Ectodermal cell (in vitro differentiated cells): ENCODE results near the gene TRPM2.
"Not testable (repeated sequence)": the region's sequence is repeated elsewhere in the genome, so short reads cannot be mapped to it uniquely, and the experiment has no call there.

Experiments
- H3K27ac ChIP-seq: 2 replicates; pipeline ENCODE4 v1.7.0; 2013; ENCODE audit warnings: mild to moderate bottlenecking, low read depth, low read length; ENCODE audit not compliant: insufficient read depth, poor library complexity, severe bottlenecking
- H3K27me3 ChIP-seq: 2 replicates; pipeline ENCODE4 v1.7.0; 2013; ENCODE audit warnings: mild to moderate bottlenecking, low read length; ENCODE audit not compliant: insufficient read depth, control insufficient read depth, poor library complexity, severe bottlenecking
- H3K36me3 ChIP-seq: one replicate; pipeline ENCODE4 v1.7.0; 2013; ENCODE audit warnings: low read length; ENCODE audit not compliant: control insufficient read depth, insufficient read depth
- H3K4me1 ChIP-seq: one replicate; pipeline ENCODE4 v1.7.0; 2013; ENCODE audit warnings: low read length; ENCODE audit not compliant: control insufficient read depth, insufficient read depth
- H3K4me3 ChIP-seq: 2 replicates; pipeline ENCODE4 v1.7.0; 2013; ENCODE audit warnings: low read depth, low read length, control low read depth; ENCODE audit not compliant: insufficient read depth
- H3K9me3 ChIP-seq: 2 replicates; pipeline ENCODE4 v1.7.0; 2013; ENCODE audit warnings: mild to moderate bottlenecking, low read length, moderate library complexity; ENCODE audit not compliant: control insufficient read depth
- WGBS, 2 experiments: methylation state at CpG; one replicate each; pipeline ENCODE4 v1.1.7; 2013; ENCODE audit warnings: missing lambda C conversion rate in 2 of 2; 5-methylcytosine and 5-hydroxymethylcytosine counted together

The TRPM2 gene

DNA sequence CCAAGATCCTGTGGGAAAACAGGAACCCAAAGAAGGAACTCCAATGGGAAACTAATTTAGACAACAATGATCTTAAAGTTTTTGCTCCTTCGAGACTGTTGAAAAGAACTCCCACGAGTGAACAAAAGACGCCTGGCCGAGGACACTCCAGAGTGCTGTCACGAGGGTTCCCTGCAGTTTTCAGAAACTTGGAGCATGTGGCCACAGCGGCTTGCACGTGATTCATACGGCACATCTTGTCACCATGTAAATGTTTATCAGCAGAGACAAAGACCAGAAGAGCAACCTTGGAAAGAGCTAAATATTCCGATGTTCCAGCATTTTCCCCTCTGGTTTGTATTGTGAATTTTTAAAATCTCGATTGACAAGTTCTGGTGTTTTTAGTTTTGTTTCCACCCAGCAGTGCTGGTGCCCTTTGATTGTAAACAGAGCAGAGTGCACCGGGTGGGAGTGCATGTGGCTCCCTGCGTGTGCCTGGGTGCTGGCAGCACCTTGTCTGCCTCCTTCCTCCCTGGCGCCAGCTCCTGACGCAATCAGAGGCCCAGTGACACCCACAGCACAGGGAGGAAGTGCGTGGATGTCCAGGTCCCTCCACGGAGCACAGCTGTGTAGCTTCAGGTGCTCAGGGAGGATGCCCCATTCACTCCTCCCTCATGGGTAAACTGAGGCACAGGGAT lies 124.8 kb downstream of the TRPM2 start:
- H3K27ac ChIP-seq = no peak overlapping the region
- H3K9me3 ChIP-seq = no peaks in the 10 kb centered on the region
- H3K4me3 ChIP-seq = no peak overlapping the region
- no peaks in the 10 kb centered on the region for H3K4me1 ChIP-seq
- WGBS, 2 experiments = 92% methylated on average over 16 of the region's 16 CpGs
- H3K27me3 ChIP-seq = no peaks in the 10 kb centered on the region
- H3K36me3 ChIP-seq = no peaks in the 10 kb centered on the region

DNA sequence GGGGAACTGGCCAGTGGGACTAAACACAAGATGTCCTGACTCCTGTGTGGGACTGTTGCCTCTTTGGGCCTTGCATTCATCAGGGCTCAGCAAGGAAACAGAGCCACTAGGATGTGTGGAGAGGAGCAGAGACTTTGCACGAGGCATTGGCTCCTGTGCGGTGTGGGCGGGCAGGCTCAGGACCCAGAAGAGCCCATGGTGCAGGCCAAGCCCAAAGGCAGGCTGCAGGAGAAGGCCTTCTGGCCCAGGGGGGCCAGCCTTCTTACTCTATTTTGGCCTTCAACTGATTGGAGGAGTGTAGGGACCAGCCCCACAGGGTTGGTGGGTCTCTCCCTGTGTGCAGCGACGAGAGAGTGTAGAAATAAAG lies 125.4 kb downstream of the TRPM2 start:
- 95 to 96% methylated on average over 5 of the region's 5 CpGs for WGBS, 2 experiments
- no peak overlapping the region for H3K4me3 ChIP-seq

GRCh38 chr21:44479556-44480199 lies 126.3 kb downstream of the TRPM2 start:
- not testable (repeated sequence) for H3K27ac ChIP-seq, H3K4me3 ChIP-seq, H3K9me3 ChIP-seq, H3K27me3 ChIP-seq, H3K4me1 ChIP-seq, H3K36me3 ChIP-seq
- WGBS, 2 experiments = 49 to 51% methylated on average over 20 of the region's 21 CpGs

More for the DNA sequence above, 125.4 kb downstream of the TRPM2 start:
- no peaks in the 10 kb centered on the region for H3K9me3 ChIP-seq
- H3K36me3 ChIP-seq = no peaks in the 10 kb centered on the region
- no peaks in the 10 kb centered on the region for H3K27me3 ChIP-seq
- H3K27ac ChIP-seq = no peak overlapping the region
- no peaks in the 10 kb centered on the region for H3K4me1 ChIP-seq

- Histone ChIP-seq H3K36me3 (no peaks in the 10 kb centered on the region), H3K4me1 (no peaks in the 10 kb centered on the region), H3K4me3 (no peak overlapping the region), H3K27ac (no peak overlapping the region), H3K9me3 (no peaks in the 10 kb centered on the region), H3K27me3 (no peaks in the 10 kb centered on the region)
- 91 to 93% methylated on average over 16 of the region's 16 CpGs for WGBS, 2 experiments
These were observed 127.0 kb downstream of the TRPM2 start for GRCh38 chr21:44480200-44481053.

- WGBS, 2 experiments = 86 to 87% methylated on average over 14 of the region's 14 CpGs
- H3K4me1 ChIP-seq = no peaks in the 10 kb centered on the region
- H3K9me3 ChIP-seq = no peaks in the 10 kb centered on the region
- no peaks in the 10 kb centered on the region for H3K36me3 ChIP-seq
- H3K4me3 ChIP-seq = no peak overlapping the region
- no peaks in the 10 kb centered on the region for H3K27me3 ChIP-seq
- H3K27ac ChIP-seq = no peak overlapping the region
These were observed 129.3 kb downstream of the TRPM2 start for GRCh38 chr21:44482581-44483287.

- no peaks in the 10 kb centered on the region for H3K27me3 ChIP-seq
- no peak overlapping the region for H3K4me3 ChIP-seq
- no peaks in the 10 kb centered on the region for H3K4me1 ChIP-seq
- no peak overlapping the region for H3K27ac ChIP-seq
- no peaks in the 10 kb centered on the region for H3K36me3 ChIP-seq
- WGBS, 2 experiments = 92 to 93% methylated on average over 28 of the region's 28 CpGs
- H3K9me3 ChIP-seq = no peaks in the 10 kb centered on the region
These were observed 130.1 kb downstream of the TRPM2 start for GRCh38 chr21:44483288-44484237.

GRCh38 chr21:44484498-44485253 lies 131.3 kb downstream of the TRPM2 start:
- no peak overlapping the region for H3K27ac ChIP-seq
- no peak overlapping the region for H3K4me3 ChIP-seq
- H3K36me3 ChIP-seq = no peaks in the 10 kb centered on the region
- no peaks in the 10 kb centered on the region for H3K27me3 ChIP-seq
- 95 to 96% methylated on average over 43 of the region's 43 CpGs for WGBS, 2 experiments
- H3K4me1 ChIP-seq = no peaks in the 10 kb centered on the region
- H3K9me3 ChIP-seq = no peaks in the 10 kb centered on the region

DNA sequence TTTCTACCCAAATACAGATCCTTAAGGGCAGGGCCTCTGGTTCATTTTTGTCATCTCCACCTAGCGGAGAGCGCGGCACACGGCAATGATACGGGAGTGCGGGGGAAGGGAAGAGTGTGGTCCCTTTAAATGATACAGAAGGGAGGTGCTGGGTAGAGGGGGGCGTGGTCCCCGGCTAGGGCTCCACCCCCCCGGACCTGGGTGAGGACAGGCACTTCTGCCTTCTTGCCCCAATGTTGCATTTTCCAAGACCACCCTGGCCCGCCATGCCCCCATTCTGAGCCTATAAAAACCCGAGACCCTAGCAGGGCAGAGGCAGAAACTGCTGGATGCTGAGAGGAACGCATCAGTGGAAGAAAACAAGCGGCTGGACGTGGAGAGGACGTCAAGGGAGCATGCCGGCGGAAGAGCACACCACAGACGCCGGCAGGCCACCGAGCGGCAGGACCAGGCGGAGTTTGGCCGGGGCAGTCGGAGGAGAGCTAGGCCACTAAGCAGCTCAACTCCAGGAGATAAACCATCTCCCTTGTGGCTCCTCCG lies 131.9 kb downstream of the TRPM2 start:
- Histone ChIP-seq H3K36me3 (no peaks in the 10 kb centered on the region), H3K4me1 (no peaks in the 10 kb centered on the region), H3K27me3 (no peaks in the 10 kb centered on the region), H3K9me3 (no peaks in the 10 kb centered on the region), H3K4me3 (no peak overlapping the region), H3K27ac (no peak overlapping the region)
- 85 to 89% methylated on average over 25 of the region's 25 CpGs for WGBS, 2 experiments

- H3K27ac ChIP-seq = no peak overlapping the region
- no peaks in the 10 kb centered on the region for H3K9me3 ChIP-seq
- 89 to 92% methylated on average over 10 of the region's 10 CpGs for WGBS, 2 experiments
- H3K27me3 ChIP-seq = no peaks in the 10 kb centered on the region
- no peaks in the 10 kb centered on the region for H3K4me1 ChIP-seq
- no peak overlapping the region for H3K4me3 ChIP-seq
- no peaks in the 10 kb centered on the region for H3K36me3 ChIP-seq
These were observed 132.4 kb downstream of the TRPM2 start for GRCh38 chr21:44485796-44486195.
